Endothelial cell of umbilical vein (primary cell): ENCODE results near the gene ALLC.

Experiments
- EZH2 ChIP-seq: IDR thresholded peaks from 2 replicates; pipeline ENCODE4 v1.6.1; 2012; ENCODE audit warnings: borderline replicate concordance, low read depth, mild to moderate bottlenecking, moderate library complexity, low read length, inconsistent platforms; ENCODE audit not compliant: severe bottlenecking
- MYC ChIP-seq: IDR thresholded peaks from one replicate; pipeline ENCODE4 v1.6.1; 2011; ENCODE audit warnings: mild to moderate bottlenecking, low read depth, low read length
- POLR2A ChIP-seq: IDR thresholded peaks from 2 replicates; pipeline ENCODE4 v1.6.1; 2012; ENCODE audit warnings: low read depth, mild to moderate bottlenecking, control low read depth, low read length
- POLR2AphosphoS5 ChIP-seq: IDR thresholded peaks from 2 replicates; pipeline ENCODE4 v1.6.1; 2012; ENCODE audit warnings: low read depth, mild to moderate bottlenecking, control low read depth, low read length, moderate library complexity; ENCODE audit not compliant: insufficient read depth
- TF ChIP-seq, protein P1 (sequence below), 2 donors: IDR thresholded peaks; 1 replicate in 1 of 2; 2 replicates in 1 of 2; pipeline ENCODE4 v1.5.1; 2011; ENCODE audit warnings: low read length in 2 of 2, mild to moderate bottlenecking in 2 of 2, moderate library complexity in 2 of 2, control low read depth in 1 of 2, inconsistent platforms in 1 of 2, low read depth in 1 of 2; ENCODE audit not compliant: insufficient read depth in 1 of 2; ENCODE audit errors: extremely low read depth in 1 of 2
- TF ChIP-seq, protein P2 (sequence below): IDR thresholded peaks from 2 replicates; pipeline ENCODE4 v1.6.1; 2011; ENCODE audit not compliant: insufficient read depth, insufficient read length

DNA sequence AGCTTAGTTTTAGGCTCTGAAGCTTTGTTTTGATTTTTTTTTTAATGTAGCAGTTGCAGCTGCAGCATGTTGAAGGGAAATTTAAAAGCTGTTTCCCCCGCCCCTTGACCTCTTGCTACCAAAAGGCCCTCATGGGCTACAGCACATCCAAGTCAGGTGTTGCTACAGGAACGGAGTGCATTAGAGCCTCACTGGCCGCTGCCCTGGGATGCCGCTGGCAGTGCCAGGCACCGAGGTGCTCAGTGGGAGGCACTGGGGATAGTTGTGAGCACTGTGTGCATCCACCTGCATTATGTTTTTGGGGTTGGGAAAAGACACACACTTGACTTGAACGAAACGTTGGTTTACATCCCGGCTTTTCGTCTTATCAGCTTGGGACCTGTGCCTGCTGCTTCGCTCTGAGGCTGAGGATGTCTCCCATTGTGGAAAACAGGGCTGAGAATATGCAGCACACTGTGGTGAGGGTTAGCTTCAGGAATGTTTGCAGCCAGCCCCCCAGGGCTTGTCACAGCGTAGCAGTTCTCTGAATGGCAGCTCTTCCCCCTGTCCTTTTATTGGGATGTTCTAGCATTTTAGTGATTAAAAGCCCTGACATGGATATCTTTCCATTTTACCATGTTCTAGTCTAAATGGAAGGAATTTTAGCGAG is 69.5 kb downstream of the ALLC start:
- TF ChIP-seq, protein P1, sequence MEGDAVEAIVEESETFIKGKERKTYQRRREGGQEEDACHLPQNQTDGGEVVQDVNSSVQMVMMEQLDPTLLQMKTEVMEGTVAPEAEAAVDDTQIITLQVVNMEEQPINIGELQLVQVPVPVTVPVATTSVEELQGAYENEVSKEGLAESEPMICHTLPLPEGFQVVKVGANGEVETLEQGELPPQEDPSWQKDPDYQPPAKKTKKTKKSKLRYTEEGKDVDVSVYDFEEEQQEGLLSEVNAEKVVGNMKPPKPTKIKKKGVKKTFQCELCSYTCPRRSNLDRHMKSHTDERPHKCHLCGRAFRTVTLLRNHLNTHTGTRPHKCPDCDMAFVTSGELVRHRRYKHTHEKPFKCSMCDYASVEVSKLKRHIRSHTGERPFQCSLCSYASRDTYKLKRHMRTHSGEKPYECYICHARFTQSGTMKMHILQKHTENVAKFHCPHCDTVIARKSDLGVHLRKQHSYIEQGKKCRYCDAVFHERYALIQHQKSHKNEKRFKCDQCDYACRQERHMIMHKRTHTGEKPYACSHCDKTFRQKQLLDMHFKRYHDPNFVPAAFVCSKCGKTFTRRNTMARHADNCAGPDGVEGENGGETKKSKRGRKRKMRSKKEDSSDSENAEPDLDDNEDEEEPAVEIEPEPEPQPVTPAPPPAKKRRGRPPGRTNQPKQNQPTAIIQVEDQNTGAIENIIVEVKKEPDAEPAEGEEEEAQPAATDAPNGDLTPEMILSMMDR (IDR thresholded peaks at IDR 0.05; ENCODE audit: extremely low read depth in 1 of 2, insufficient read depth in 1 of 2, low read depth in 1 of 2, low read length in 2 of 2) = no peak
- TF ChIP-seq POLR2A = no peak
- TF ChIP-seq EZH2 = no peak
- no peak for TF ChIP-seq POLR2AphosphoS5
- TF ChIP-seq, protein P2, sequence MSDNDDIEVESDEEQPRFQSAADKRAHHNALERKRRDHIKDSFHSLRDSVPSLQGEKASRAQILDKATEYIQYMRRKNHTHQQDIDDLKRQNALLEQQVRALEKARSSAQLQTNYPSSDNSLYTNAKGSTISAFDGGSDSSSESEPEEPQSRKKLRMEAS = no peak
- TF ChIP-seq MYC = no peak
